ENCODE data around the gene PSMD14. TPM values are rescaled to one million over a fixed set of nuclear protein-coding genes. Genes with fewer than 3 reads are reported as not detected.

Gene PSMD14
- total RNA-seq, 1 experiment from 2014 or later, result 83.7 TPM

GRCh38 chr2:161381546-161381945 lies 73.3 kb downstream of the PSMD14 start:
- no peak overlapping the region for H2BK120ac ChIP-seq (ENCODE audit: low read depth, low read length, poor library complexity, severe bottlenecking)
- H3K4me1 ChIP-seq (ENCODE audit: insufficient read depth, low read length), result no peaks in the 10 kb centered on the region
- peaks cover 0 to 3% (median 0%) of the 10 kb centered on the region in 3 experiments; a peak in 3 of 7 replicates for H3K36me3 Mint-ChIP-seq (ENCODE audit: insufficient read depth in 1 of 3, low read depth in 3 of 3)
- H4K20me1 ChIP-seq (ENCODE audit: control insufficient read depth, insufficient read depth, insufficient read length), result no peaks in the 10 kb centered on the region
- DNase-seq, result no peak
- H3K4ac ChIP-seq (ENCODE audit: low read depth, low read length), result no peak overlapping the region
- H4K8ac ChIP-seq (replicated peaks; ENCODE audit: insufficient read length, low read depth, low read length), result no peak overlapping the region
- H3K79me1 ChIP-seq (ENCODE audit: insufficient read depth, low read depth, low read length, poor library complexity, severe bottlenecking), result no peaks in the 10 kb centered on the region
- no peak overlapping the region for H3K56ac ChIP-seq (ENCODE audit: insufficient read length, low read depth, low read length)
- H4K91ac ChIP-seq (ENCODE audit: insufficient read length, low read depth, low read length), result no peak overlapping the region
- no CpG with 5 or more reads among the region's 3 CpGs for WGBS (ENCODE audit: extremely low coverage, insufficient read length, low lambda C conversion rate)
- H3K4me2 ChIP-seq (ENCODE audit: insufficient read depth, insufficient read length, low read length), result no peak overlapping the region
- no peak overlapping the region for H4K5ac ChIP-seq (ENCODE audit: insufficient read length, low read depth, low read length)
- H3K9me3 ChIP-seq (ENCODE audit: control insufficient read depth, low read depth, low read length), result no peaks in the 10 kb centered on the region
- no peak for TF ChIP-seq CTCF (conservative IDR thresholded peaks at IDR 0.05)
- no peaks in the 10 kb centered on the region for H3K27me3 ChIP-seq (ENCODE audit: insufficient read depth, low read length)
- H3K9ac ChIP-seq (ENCODE audit: extremely low read depth, insufficient read length, low read length), result no peak overlapping the region
- H2AK5ac ChIP-seq (ENCODE audit: insufficient read length, low read length), result no peak overlapping the region
- no peak overlapping the region for H2BK20ac ChIP-seq (ENCODE audit: low read depth, low read length, poor library complexity, severe bottlenecking)
- no peak overlapping the region for H3K27ac ChIP-seq (ENCODE audit: insufficient read length, low read depth, low read length)
- no peak overlapping the region for H3K27ac Mint-ChIP-seq
- no peak overlapping the region for H3K4me3 Mint-ChIP-seq
- H3K23me2 ChIP-seq (ENCODE audit: insufficient read length, low read depth, low read length, poor library complexity, severe bottlenecking), result no peaks in the 10 kb centered on the region
- no peak overlapping the region for H3T11ph ChIP-seq (ENCODE audit: low read length)
- H2AFZ ChIP-seq (ENCODE audit: low read length), result no peak overlapping the region
- no peaks in the 10 kb centered on the region for H3K4me1 Mint-ChIP-seq
- no peak overlapping the region for H3K23ac ChIP-seq (ENCODE audit: insufficient read length, low read depth, low read length)
- no peak overlapping the region for H2BK15ac ChIP-seq (ENCODE audit: low read depth, low read length)
- H2BK12ac ChIP-seq (ENCODE audit: insufficient read length, low read depth, low read length), result no peak overlapping the region
- H3K79me2 ChIP-seq (ENCODE audit: insufficient read depth, low read length), result no peaks in the 10 kb centered on the region
- no peak overlapping the region for H2BK5ac ChIP-seq (ENCODE audit: insufficient read length, low read length)
- H3K18ac ChIP-seq (ENCODE audit: insufficient read length, low read depth, low read length), result no peak overlapping the region
- H3K9me3 Mint-ChIP-seq, result no peaks in the 10 kb centered on the region
- no peak overlapping the region for H3K14ac ChIP-seq (ENCODE audit: insufficient read depth, low read length)
- H3K27me3 Mint-ChIP-seq (ENCODE audit: low read depth), result no peaks in the 10 kb centered on the region
